Measurements from ENCODE around the gene PROM1.

Gene PROM1

GRCh38 chr4:16066586-16067128, 17.2 kb downstream of the PROM1 start:
- in situ Hi-C loops (cut with MboI; ENCODE audit: low sequenced_read_pairs) = no loop called here

- in situ Hi-C loops (cut with MboI; ENCODE audit: low sequenced_read_pairs) = no loop called here
These were observed 18.8 kb downstream of the PROM1 start for GRCh38 chr4:16065066-16065465.

- in situ Hi-C loops (cut with MboI; ENCODE audit: low sequenced_read_pairs) = no loop called here
These were observed 21.2 kb downstream of the PROM1 start for GRCh38 chr4:16062601-16063000.

GRCh38 chr4:16056681-16057385, 27.0 kb downstream of the PROM1 start:
- in situ Hi-C loops (cut with MboI; ENCODE audit: low sequenced_read_pairs) = no loop called here

- in situ Hi-C loops (cut with MboI; ENCODE audit: low sequenced_read_pairs) = no loop called here
These were observed 27.9 kb downstream of the PROM1 start for GRCh38 chr4:16055873-16056272.

- in situ Hi-C loops (cut with MboI; ENCODE audit: low sequenced_read_pairs) = no loop called here
These were observed 28.4 kb downstream of the PROM1 start for GRCh38 chr4:16055471-16055870.

GRCh38 chr4:16052939-16053338, 30.9 kb downstream of the PROM1 start:
- in situ Hi-C loops (cut with MboI; ENCODE audit: low sequenced_read_pairs) = no loop called here

- in situ Hi-C loops (cut with MboI; ENCODE audit: low sequenced_read_pairs) = no loop called here
These were observed 31.8 kb downstream of the PROM1 start for GRCh38 chr4:16051980-16052379.

GRCh38 chr4:16051132-16051531, 32.7 kb downstream of the PROM1 start:
- in situ Hi-C loops (cut with MboI; ENCODE audit: low sequenced_read_pairs) = no loop called here

- in situ Hi-C loops (cut with MboI; ENCODE audit: low sequenced_read_pairs) = no loop called here
These were observed 33.2 kb downstream of the PROM1 start for GRCh38 chr4:16050669-16051068.

GRCh38 chr4:16048619-16049419, 35.0 kb downstream of the PROM1 start:
- in situ Hi-C loops (cut with MboI; ENCODE audit: low sequenced_read_pairs) = loop anchor here (25.0 kb wide), 1 partner anchor 213 kb away; no protein-coding TSS in a partner anchor

- in situ Hi-C loops (cut with MboI; ENCODE audit: low sequenced_read_pairs) = loop anchor here (25.0 kb wide), 1 partner anchor 217 kb away; no protein-coding TSS in a partner anchor
These were observed 38.1 kb downstream of the PROM1 start for GRCh38 chr4:16045687-16046086.

GRCh38 chr4:16043642-16044498, 40.0 kb downstream of the PROM1 start:
- in situ Hi-C loops (cut with MboI; ENCODE audit: low sequenced_read_pairs) = loop anchor here (25.0 kb wide), 1 partner anchor 218 kb away; no protein-coding TSS in a partner anchor

GRCh38 chr4:16039139-16039538, 44.7 kb downstream of the PROM1 start:
- in situ Hi-C loops (cut with MboI; ENCODE audit: low sequenced_read_pairs) = loop anchor here (25.0 kb wide), 1 partner anchor 223 kb away; no protein-coding TSS in a partner anchor

- in situ Hi-C loops (cut with MboI; ENCODE audit: low sequenced_read_pairs) = loop anchor here (25.0 kb wide), 1 partner anchor 224 kb away; no protein-coding TSS in a partner anchor
These were observed 45.9 kb downstream of the PROM1 start for GRCh38 chr4:16037901-16038300.

GRCh38 chr4:16035843-16036242, 48.0 kb downstream of the PROM1 start:
- in situ Hi-C loops (cut with MboI; ENCODE audit: low sequenced_read_pairs) = loop anchor here (25.0 kb wide), 1 partner anchor 226 kb away; no protein-coding TSS in a partner anchor

- in situ Hi-C loops (cut with MboI; ENCODE audit: low sequenced_read_pairs) = loop anchor here (25.0 kb wide), 1 partner anchor 228 kb away; no protein-coding TSS in a partner anchor
These were observed 49.6 kb downstream of the PROM1 start for GRCh38 chr4:16034010-16034748.

GRCh38 chr4:16032396-16032770, 51.4 kb downstream of the PROM1 start:
- in situ Hi-C loops (cut with MboI; ENCODE audit: low sequenced_read_pairs) = loop anchor here (25.0 kb wide), 1 partner anchor 230 kb away; no protein-coding TSS in a partner anchor

GRCh38 chr4:16031546-16032395, 52.1 kb downstream of the PROM1 start:
- in situ Hi-C loops (cut with MboI; ENCODE audit: low sequenced_read_pairs) = loop anchor here (25.0 kb wide), 1 partner anchor 231 kb away; no protein-coding TSS in a partner anchor
